Sciatic nerve (tissue), 2 donors: ENCODE data around the gene S100A1. TPM values are rescaled to one million over a fixed set of nuclear protein-coding genes. Genes with fewer than 3 reads are reported as not detected.

Source experiments
- ATAC-seq: fragments of 200-7000 bp; cut with Tn5 transposase; one replicate; pipeline ENCODE4 v1.9.1; 2020; ENCODE audit warnings: mild to moderate bottlenecking, moderate library complexity
- DNase-seq: peaks from one replicate; pipeline ENCODE4 v3.0.0-alpha.2; 2020; ENCODE audit warnings: low spot score
- intact Hi-C: fragments of 100-400 bp; cut with DNase I; formaldehyde crosslinking; loops from one replicate; pipeline ENCODE4 v1.14.2; 2022
- total RNA-seq: library from RNA; stranded (reverse); fragmentation: NEBNext Ultra II Directional; extraction: Animal tissue kit (Norgen Biotek cat#: 25700); gene quantifications from one replicate; pipeline ENCODE4 v1.2.1, GENCODE V29; 2021
- donor health status: DM: no; HTN: no; CAD: no.
- donor health status: DM: no; HTN: no; CAD: no.

The S100A1 gene
- total RNA-seq, 1 donor from 2014 or later: 99.7 TPM

- DNase-seq (peak; percentile 86), ATAC-seq (peak; percentile 83)
- intact Hi-C loops: no loop called here
Measured at GRCh38 chr1:153608742-153609584, 19.3 kb upstream of the S100A1 start.

- intact Hi-C loops: no loop called here
- ATAC-seq: no peak
- no peak for DNase-seq
Measured at GRCh38 chr1:153609585-153609907, 18.7 kb upstream of the S100A1 start.

- ATAC-seq: no peak
- intact Hi-C loops: no loop called here
- no peak for DNase-seq
Measured at GRCh38 chr1:153610334-153610733, 17.9 kb upstream of the S100A1 start.

- ATAC-seq (no peak), DNase-seq (no peak)
- intact Hi-C loops: no loop called here
Measured at GRCh38 chr1:153610811-153611301, 17.4 kb upstream of the S100A1 start.

GRCh38 chr1:153611356-153611755 lies 16.9 kb upstream of the S100A1 start:
- intact Hi-C loops: no loop called here
- DNase-seq (no peak), ATAC-seq (no peak)

GRCh38 chr1:153612111-153612754 lies 16.0 kb upstream of the S100A1 start:
- DNase-seq: no peak
- ATAC-seq: peak; percentile 35
- intact Hi-C loops: no loop called here

GRCh38 chr1:153612755-153613331 lies 15.4 kb upstream of the S100A1 start, which contains the start of gene S100A16:
Gene S100A16 (minus strand): TSS chr1:153613137. CDS start chr1:153608151, 4,986 bp downstream.
- peak; percentile 86 for DNase-seq
- intact Hi-C loops: no loop called here
- peak; percentile 82 for ATAC-seq

GRCh38 chr1:153613406-153613805 lies 14.8 kb upstream of the S100A1 start:
- no peak for DNase-seq
- no peak for ATAC-seq
- intact Hi-C loops: no loop called here

GRCh38 chr1:153614189-153614900 lies 13.9 kb upstream of the S100A1 start:
- no peak for DNase-seq
- intact Hi-C loops: no loop called here
- no peak for ATAC-seq

- DNase-seq (no peak), ATAC-seq (no peak)
- intact Hi-C loops: loop anchor here (5.0 kb wide), 1 partner anchor 38 kb away; no protein-coding TSS in a partner anchor
Measured at GRCh38 chr1:153614906-153615305, 13.3 kb upstream of the S100A1 start.

GRCh38 chr1:153615406-153615805 lies 12.8 kb upstream of the S100A1 start:
- DNase-seq (no peak), ATAC-seq (no peak)
- intact Hi-C loops: loop anchor here (5.0 kb wide), 1 partner anchor 38 kb away; no protein-coding TSS in a partner anchor

GRCh38 chr1:153616144-153616916 lies 11.9 kb upstream of the S100A1 start, which contains the start of gene S100A14:
Gene S100A14 (minus strand): TSS chr1:153616325. CDS start chr1:153615858, 467 bp downstream.
- intact Hi-C loops: loop anchor here (5.0 kb wide), 1 partner anchor 39 kb away; no protein-coding TSS in a partner anchor
- ATAC-seq (peak; percentile 34), DNase-seq (no peak)

GRCh38 chr1:153616917-153617311 lies 11.3 kb upstream of the S100A1 start:
- no peak for ATAC-seq
- intact Hi-C loops: loop anchor here (5.0 kb wide), 1 partner anchor 40 kb away; no protein-coding TSS in a partner anchor

GRCh38 chr1:153617663-153618062 lies 10.6 kb upstream of the S100A1 start:
- ATAC-seq (peak; percentile 35), DNase-seq (peak; percentile 79)
- intact Hi-C loops: loop anchor here (5.0 kb wide), 1 partner anchor 40 kb away; no protein-coding TSS in a partner anchor

More at GRCh38 chr1:153616917-153617311, 11.3 kb upstream of the S100A1 start:
- no peak for DNase-seq

- ATAC-seq (no peak), DNase-seq (no peak)
- intact Hi-C loops: loop anchor here (5.0 kb wide), 1 partner anchor 42 kb away; no protein-coding TSS in a partner anchor
Measured at GRCh38 chr1:153619171-153619570, 9.1 kb upstream of the S100A1 start.

GRCh38 chr1:153623101-153623500 lies 5.1 kb upstream of the S100A1 start:
- intact Hi-C loops: no loop called here
- no peak for DNase-seq
- ATAC-seq: no peak

- intact Hi-C loops: no loop called here
- DNase-seq: no peak
- no peak for ATAC-seq
Measured at GRCh38 chr1:153624965-153625611, 3.1 kb upstream of the S100A1 start.
